Thyroid gland (tissue), 4 donors: ENCODE results near the gene SUB1.

ENCODE experiments used
- POLR2A ChIP-seq, 2 donors: fragments of 450-650 bp; IDR thresholded peaks; one replicate each; pipeline ENCODE4 v1.6.1; 2017; ENCODE audit warnings: antibody characterized with exemption in 2 of 2, mild to moderate bottlenecking in 2 of 2, moderate library complexity in 1 of 2
- TF ChIP-seq, protein P1 (sequence below), 6 experiments: fragments of 200-600 bp in 3 of 6; fragments of 450-650 bp in 3 of 6; sonication (generic) in 3 of 6; IDR thresholded peaks; one replicate each; pipeline ENCODE4 v1.5.1; 2016 to 2019; ENCODE audit warnings: antibody characterized with exemption in 6 of 6, mild to moderate bottlenecking in 2 of 6, inconsistent platforms in 1 of 6, moderate library complexity in 1 of 6

DNA sequence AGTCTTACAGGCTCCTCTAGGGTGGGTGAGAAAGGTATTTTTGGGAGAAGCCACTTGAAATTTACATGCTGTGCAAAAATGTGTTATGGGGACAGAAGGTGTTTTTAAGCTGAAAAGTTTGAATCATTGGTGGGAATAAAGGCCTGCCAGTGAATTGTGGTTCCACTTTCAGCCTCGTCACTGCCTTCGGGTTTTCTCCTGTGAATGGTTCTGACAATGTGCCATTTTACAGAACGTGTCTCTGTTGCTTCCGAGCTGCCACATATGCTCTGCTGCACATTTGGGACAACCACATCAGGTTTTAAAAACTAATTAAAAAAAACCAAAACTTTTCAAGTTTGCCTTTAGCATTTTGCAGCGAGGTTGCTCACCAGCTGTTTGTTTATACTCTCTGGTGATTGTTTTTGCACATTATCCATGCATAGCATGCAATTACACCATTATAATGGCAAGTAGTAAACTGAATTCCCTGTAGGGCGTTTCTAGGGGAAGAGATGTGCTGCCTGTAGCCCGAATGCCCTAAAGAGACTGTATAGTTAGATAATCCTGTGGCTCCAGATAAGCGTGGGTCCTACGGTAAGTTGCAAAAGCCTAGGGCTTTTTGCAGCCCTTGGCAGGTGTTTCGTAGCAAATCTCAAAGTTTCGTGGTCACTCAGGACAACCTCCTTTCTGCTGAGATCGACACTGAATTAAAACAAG lies 40.1 kb upstream of the SUB1 start:
- TF ChIP-seq, protein P1, sequence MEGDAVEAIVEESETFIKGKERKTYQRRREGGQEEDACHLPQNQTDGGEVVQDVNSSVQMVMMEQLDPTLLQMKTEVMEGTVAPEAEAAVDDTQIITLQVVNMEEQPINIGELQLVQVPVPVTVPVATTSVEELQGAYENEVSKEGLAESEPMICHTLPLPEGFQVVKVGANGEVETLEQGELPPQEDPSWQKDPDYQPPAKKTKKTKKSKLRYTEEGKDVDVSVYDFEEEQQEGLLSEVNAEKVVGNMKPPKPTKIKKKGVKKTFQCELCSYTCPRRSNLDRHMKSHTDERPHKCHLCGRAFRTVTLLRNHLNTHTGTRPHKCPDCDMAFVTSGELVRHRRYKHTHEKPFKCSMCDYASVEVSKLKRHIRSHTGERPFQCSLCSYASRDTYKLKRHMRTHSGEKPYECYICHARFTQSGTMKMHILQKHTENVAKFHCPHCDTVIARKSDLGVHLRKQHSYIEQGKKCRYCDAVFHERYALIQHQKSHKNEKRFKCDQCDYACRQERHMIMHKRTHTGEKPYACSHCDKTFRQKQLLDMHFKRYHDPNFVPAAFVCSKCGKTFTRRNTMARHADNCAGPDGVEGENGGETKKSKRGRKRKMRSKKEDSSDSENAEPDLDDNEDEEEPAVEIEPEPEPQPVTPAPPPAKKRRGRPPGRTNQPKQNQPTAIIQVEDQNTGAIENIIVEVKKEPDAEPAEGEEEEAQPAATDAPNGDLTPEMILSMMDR (IDR thresholded peaks at IDR 0.05) = no peak
- TF ChIP-seq POLR2A (IDR thresholded peaks at IDR 0.05) = no peak
